Stimulated activated CD8-positive, alpha-beta memory T cell treated with anti-CD3 and anti-CD28 coated beads, Interleukin-12 subunit alpha, Interleukin-12 subunit beta, amount 100 ng/mL, for 4 hours (primary cell): Measurements from ENCODE around the gene BFAR.
"Not testable (repeated sequence)": the region's sequence is repeated elsewhere in the genome, so short reads cannot be mapped to it uniquely, and the experiment has no call there.

Experiments
- DNase-seq: peaks from one replicate; pipeline ENCODE4 v3.0.0-alpha.2; 2020; ENCODE audit warnings: low read depth

BFAR gene, protein sequence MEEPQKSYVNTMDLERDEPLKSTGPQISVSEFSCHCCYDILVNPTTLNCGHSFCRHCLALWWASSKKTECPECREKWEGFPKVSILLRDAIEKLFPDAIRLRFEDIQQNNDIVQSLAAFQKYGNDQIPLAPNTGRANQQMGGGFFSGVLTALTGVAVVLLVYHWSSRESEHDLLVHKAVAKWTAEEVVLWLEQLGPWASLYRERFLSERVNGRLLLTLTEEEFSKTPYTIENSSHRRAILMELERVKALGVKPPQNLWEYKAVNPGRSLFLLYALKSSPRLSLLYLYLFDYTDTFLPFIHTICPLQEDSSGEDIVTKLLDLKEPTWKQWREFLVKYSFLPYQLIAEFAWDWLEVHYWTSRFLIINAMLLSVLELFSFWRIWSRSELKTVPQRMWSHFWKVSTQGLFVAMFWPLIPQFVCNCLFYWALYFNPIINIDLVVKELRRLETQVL

DNA sequence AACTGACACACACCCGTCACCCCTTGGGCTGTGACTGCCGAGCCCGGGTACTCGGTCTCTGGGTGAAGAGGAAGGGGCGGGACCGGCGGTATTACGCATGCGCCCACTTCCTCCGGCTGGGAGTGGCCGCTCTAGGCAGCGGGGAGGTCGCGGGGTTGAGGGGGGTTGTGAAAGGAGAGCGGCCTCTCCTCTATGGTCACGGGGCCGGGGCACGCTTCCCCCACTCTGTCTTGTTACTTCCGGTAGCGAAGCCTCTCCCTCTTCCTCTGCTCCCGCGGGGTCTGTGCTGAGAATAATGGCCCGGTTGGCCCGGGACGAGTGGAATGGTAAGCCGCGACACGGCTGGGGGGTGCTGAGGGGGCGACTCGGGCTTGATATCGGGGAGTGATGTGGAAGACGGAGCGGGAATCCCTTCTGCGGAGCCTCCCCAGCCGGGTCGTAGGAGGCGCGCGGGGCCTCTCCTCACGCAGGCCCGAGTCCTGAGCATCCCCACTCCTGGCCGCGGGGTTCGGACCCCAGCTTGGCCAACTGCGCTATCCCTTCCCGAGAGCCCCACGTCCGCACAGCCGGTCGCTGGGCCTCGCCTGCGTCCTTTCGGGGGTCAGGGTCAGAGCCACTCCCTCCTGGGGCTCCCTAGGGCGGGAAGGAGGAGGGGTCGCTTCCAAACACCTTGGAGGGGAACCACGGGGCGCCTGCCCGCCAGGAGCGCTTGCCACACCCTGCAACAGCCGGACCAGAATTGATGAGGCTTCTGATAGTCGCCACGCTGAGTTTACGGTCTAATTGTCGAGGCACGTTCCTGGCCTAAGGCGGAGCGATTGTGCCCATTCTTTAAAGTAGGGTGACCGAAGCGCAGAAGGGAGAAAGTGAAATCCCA, at the start of gene BFAR:
Gene BFAR (plus strand): TSS at position 259 of the 877 bp plus-strand sequence. CDS start 11,396 bp downstream, outside the sequence.
- DNase-seq = peak; percentile 99

DNA sequence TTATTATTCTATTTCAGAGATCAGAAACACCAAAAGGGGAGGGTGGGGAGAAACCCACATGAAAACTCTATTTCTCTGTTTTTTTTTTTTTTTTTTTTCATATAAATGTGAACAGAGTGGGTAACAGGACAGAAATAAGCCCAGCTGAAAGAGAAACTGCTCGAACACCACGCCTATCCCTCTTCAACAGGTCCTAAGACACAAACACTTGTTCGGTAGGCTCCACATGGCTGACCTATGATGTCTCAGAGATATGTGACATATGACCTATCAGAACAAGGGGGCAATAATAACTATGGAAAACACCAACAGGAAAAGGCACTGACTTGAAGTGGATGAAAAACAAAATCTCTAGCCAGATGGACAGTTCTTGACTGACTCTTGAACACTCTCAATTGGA, 47.5 kb upstream of the BFAR start:
- DNase-seq = no peak

DNA sequence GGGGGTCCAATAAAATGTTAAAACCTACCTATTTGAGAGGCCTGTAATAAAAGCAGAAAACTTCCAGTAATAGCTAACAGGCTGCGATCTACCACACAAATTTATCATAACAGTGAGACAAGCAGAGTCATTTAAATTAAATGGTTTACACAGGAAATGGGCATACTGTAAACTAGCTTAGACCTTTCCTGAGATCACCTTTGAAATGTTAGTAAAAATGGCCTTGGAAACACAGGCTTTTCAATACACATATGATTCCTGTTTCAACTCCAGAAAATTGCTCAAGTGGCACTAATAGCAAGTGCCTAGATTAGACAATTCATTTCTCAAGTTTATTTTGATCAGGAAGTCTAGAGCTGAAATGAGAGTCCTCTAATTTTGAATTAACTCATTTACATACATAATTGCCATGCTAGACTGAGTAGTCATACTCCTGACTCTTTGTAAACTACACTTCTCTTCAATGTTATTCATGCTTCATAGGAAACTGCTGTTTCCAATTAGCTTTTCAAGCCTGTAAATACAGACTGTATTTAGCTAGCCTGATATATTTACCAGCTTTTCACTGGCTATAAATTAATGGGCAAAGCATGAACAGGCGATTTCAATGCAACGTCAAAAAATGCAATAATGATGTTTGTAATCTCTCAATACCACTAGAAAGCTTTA, 46.0 kb upstream of the BFAR start:
- no peak for DNase-seq

DNA sequence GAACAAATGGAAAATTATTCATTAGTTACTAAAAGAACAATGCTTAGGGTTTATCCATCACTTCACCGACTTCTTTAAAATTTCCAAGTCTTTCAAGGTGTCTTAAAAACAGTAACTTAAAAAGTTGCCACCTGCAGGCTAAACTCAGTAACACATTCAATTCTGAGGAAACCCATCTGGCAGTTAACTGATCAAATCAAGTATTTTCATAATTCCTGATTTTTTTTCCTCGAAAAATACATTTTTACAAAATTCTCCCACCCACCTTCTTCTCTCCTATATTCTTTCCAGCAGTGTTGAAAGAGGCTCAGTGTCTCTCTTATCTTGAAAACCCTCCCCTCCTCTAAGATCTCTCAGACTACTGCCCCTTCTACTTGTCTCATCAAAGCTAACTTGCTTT, 32.6 kb upstream of the BFAR start:
- no peak for DNase-seq

DNA sequence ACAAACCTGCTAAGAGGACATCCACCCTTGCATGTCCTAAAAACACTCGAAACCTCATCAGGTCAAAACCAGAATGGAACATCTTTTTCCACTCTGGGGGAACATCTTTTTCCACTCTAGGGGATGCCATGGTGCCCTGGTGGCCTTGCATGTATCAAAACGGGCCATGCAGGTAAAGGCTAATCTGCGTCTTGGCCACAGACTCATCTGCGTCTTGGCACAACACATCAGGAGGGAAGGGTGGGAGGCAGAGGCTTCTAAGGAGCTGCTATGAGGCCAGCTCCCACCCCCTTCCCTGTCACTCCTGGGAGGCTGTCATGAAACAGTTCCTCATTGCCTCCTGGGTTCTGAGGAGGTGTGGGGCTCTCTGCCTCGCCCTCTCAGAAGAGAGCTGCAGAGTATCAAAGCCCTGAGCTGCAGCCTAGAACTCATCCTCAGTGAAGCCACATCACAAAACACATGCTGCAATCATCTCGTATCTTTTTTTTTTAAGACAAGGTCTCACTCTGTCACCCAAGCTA, 30.2 kb upstream of the BFAR start:
- DNase-seq = no peak

DNA sequence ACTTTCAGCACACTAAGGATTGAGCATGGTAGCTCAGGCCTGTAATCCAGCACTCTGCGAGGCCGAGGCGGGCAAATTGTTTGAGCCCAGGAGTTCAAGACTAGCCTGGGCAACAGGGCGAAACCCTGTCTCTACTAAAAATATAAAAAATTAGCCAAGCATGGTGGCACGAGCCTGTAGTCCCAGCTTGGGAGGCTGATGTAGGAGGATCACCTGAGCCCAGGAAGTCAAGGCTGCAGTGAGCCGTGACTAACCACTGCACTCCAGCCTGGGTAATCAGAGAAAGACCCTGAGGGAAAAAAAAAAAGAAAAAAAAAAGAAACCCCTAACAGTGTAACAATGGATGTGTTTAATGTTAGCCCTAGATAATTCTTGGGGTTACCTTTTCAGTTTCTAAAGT, 26.6 kb upstream of the BFAR start:
- no peak for DNase-seq

DNA sequence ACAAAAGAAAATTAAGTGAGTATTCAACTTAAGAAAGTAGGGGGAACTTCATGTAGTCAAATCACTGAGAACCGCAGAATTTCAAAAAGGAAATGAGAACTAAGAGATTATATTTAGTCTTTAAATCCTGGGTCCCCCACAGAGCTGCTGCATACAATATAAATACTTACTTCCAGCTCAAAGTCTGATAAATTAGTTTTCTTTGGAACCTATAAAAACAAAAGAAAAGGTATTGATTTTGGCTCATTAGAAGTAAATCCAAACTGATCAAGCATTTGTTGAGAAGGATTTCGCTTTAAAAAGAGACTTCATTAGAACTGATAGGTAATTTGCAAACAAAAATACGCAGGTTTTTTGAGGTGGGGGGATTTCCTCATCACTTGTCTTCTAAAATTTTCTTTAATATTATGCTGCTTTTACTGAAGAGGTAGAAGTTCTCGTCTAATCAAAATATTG, 24.6 kb upstream of the BFAR start:
- DNase-seq = no peak

DNA sequence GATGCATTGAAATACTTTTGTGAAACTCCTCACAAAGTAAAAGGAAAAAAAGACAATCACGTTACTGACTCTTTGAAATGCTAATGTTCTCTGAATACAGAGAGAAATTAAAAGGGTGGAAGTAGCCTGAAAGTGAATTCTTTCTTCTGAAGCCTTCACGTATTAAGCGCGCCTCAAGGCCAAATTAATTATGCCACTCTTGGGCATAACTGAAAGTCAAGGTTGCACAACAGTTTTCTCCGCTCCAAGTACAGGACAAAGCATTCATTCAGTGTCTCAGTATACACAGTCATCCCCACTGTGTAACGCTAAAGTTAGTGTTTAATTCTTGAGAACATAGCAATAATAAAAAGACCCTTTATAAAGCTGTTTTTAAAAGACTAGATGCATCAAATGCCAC, 24.1 kb upstream of the BFAR start:
- DNase-seq = no peak

DNA sequence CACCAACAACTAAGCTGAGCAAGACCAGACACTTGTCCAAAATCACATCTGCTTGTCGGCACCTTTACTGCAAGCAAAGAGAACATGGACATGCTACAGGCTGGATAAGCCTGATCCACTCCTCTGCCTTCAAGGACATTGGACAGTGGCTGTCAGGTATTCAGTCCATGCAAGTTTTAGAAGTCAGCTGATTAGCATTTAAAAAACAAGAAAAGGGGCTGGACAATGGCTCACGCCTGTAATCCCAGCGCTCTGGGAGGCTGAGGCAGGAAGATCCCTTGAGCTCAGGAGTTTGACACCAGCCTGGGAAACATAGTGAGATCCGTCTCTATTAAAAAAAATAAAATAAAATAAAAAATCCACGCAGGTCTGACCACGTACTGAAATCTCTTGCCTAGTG, 23.0 kb upstream of the BFAR start:
- no peak for DNase-seq

DNA sequence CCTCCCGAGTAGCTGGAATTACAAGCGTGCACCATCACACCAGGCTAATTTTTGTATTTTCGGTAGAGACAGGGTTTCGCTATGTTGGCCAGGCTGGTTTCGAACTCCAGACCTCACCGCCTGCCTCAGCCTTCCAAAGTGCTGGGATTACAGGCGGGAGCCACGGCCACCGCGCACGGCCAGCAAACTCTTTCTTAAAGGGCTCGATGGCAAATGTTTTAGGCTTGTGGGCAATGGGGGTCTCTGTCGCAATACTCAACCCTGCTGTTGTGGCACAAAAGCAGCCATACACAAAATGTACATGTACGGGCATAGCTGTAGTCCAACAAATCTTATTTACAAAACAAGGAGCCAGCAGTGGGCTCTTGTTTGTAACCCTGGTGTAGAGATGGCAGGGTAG, 21.1 kb upstream of the BFAR start:
- no peak for DNase-seq

DNA sequence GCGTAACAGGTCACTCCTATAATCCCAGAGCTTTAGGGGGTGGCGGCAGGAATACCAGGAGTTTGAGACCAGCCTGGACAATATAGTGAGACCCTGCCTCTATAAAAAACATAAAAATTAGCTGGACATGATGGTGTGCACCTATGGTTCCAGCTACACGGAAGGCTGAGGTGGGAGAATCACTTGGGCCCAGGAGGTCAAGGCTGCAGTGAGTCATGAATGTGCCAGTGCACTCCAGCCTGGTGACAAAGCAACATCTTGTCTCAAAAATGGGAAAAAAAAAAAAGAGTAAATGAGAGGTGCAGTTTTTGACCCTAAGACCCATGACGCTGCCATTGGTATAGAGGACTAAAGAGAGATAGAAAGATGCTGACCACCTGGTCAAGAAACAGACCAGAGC, 18.8 kb upstream of the BFAR start:
- no peak for DNase-seq

DNA sequence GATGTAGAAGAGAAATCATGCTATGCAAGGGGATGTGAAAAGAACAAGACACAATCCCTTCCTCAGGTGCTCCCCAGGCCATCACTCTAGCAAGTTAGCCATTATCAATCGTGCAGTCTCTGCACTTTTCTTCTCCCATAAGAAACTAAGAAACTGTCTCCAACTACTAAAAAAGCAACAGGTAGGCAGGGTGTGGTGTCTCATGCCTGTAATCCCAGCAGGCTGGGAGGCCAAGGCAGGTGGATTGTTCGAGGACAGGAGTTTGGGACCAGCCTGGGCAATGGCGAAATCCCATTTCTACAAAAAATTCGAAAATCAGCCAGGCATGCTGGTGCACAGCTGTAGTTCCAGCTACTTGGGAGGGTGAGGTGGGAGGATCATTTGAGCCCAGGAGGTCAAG, 16.5 kb upstream of the BFAR start:
- DNase-seq = no peak

DNA sequence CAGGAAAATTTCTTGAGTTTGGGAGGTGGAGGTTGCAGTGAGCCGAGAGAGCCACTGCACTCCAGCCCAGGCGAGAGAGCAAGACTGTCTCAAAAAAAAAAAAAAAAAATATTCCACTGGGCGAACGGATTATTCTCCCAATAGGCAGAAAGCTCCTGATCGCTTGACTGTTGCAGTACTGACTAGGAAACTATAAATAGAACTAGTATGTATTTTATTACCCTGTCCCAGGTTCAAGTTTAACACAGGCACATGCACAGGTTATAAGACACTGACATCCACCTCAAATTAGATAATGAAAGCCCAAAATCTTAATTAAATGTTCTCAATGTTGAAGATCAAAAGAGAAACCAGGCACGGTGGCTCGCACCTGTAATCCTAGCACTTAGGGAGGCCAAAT, 14.2 kb upstream of the BFAR start:
- DNase-seq = no peak

DNA sequence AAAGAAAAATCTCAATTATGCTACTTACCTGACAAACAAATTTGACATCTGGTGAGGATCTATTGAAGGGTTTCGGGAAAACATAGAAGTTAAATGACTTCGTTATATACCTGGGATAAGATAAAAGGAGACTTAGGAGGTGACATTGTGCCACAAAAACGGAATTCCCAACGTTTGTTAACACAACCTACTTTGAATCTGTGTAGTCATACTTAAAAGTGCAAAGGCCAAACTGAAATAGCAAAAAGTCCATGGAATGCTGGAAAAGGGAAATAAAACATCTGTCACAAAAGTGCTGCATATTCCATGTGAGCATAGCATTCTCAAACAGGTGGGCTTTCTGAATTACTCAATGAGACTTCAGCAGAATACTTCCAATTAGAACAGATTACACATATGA, 5.7 kb upstream of the BFAR start:
- DNase-seq = no peak

DNA sequence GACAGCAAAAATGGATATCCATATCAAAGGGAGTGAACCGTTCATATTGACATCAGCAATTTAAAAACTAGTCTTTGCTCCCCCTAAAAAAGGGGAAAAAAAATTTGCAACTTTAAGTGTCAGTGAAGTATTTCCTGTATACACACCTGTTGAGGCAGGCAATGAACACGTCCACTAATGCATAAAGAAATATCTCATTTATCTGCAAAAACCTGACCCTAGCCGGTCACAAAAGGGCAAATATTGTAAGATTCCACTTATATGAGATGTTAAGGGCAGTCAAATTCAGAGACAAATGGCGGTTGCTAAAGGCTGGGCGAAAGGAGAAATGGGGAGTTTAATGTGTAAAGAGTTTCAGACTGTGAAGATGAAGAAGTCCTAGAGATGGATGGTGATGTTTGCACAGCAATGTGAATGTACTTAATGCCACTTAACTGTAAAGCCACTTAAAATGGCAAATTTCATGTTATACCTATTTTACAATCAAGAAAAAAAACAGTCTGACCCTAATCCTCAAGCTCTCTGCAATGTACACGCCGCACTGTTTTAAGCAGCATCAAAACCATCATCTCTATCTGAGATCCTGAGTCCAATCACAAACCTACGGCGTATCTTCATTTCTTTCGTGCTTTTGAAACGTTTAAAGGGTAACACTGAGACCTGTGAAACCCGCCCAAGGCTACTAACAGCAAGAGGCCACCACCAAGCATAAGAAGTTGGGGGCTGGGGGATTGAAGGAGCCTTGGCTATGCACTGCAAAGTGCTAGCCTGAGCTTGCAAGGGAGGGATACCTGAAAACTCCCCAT, 3.7 kb upstream of the BFAR start:
- DNase-seq = peak; percentile 7

DNA sequence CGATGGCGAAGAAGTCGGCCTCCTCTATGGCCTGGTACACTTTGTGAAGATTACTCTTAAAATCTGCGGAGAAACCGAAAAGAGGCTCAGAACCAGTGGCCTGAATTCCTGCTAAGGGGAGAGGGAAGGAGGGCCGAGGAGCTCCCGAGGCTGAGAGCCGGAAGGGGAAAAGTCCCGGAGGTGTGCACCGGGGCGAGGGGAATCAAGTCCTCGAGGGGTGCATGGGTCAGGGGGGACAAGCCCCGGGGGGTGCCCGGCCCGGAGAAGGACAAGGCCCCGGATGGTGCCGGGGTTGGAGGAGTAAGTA, 3.2 kb upstream of the BFAR start:
- no peak for DNase-seq

DNA sequence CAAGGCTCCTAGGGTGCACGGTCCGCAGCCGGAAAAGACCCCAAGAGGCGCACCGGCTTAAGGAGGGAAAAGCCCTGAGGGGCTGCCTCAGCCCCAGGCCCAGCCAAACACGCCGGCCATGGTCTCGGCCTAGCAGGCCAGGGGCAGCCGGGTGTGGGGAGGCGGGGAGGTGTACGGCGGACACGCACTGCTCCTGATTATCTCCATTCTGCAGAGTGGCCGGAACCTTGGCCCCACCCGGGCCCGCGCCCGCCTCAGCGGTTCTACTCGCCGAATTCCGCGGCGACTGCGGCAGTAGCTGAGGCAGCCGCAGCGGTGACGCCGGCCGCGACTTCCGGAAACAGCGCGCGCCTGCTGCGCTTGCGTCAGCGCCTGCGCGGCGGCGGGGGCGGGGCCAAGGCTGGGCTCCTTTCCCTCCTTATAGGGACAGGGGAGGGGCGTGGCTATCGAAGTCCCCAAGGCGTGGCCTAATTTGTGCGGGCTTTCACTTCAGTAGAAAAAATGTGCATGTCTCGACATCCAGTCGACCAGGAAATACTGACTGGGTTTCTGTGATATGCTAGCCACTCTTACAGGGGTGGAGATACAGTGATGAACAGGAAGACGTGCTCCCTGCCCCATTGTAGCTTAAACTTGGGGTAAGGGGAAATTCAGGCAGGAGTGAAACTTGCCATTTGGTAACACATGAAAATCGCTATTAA, 2.7 kb upstream of the BFAR start, which contains the start of gene PARN:
Gene PARN (minus strand): TSS at position 342 of the 701 bp plus-strand sequence. CDS start 135 bp downstream, at position 207.
- peak; percentile 96 for DNase-seq

DNA sequence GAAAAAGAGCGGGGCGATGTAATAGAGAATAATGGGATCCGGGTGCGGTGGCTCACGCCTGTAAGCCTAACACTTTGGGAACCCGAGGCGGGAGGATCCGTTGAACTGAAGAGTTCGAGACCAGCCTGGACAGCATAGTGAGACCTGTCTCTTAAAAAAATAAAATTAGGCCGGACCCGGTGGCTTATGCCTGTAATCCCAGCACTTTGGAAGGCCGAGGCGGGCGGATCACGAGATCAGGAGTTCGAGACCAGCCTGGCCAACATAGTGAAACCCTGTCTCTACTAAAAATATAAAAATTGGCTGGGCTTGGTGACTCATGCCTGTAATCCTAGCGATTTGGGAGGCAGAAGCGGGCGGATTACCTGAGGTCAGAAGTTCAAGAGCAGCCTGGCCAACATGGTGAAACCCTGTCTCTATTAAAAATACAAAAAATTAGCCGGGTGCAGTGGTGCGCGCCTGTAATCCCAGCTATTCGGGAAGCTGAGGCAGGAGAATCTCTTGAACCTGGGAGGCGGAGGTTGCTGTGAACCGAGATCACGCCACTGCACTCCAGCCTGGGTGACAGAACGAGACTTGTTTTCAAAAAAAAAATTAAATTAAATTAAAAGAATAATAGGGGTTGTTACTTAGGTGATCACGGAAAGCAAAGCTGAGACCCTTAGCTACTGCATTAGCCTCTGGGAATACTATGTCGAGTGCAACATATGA, 2.0 kb upstream of the BFAR start:
- DNase-seq = not testable (repeated sequence)

DNA sequence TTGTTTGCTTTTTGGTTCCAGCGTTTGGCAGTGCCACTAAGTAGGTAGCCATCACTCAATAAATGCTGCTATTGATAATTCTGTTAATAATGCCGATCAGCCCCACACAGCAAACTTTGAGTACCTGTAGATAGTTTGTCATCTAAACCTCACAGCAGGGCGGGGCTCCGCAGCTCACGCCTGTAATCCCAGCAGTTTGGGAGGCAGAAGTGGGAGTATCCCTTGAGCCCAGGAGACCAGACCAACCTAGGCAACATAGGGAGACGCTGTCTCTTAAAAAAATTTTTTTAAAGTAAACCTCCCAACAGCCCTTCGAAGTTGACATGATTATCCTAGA, 1.6 kb downstream of the BFAR start:
- DNase-seq = no peak
